DMS53 treated with DMSO at 0.1 percent for 48 hours (cell line): ENCODE data around the gene EFTUD2.
A peak's percentile ranks its signal among the peaks of the same experiment; 100 is the strongest.
"Not testable (repeated sequence)": the region's sequence is repeated elsewhere in the genome, so short reads cannot be mapped to it uniquely, and the experiment has no call there.

Source experiments
- DNase-seq: peaks from one replicate; lab custom pipeline; 2025; ENCODE audit not compliant: unreplicated experiment; lab: John Stamatoyannopoulos, UW

Gene EFTUD2

DNA sequence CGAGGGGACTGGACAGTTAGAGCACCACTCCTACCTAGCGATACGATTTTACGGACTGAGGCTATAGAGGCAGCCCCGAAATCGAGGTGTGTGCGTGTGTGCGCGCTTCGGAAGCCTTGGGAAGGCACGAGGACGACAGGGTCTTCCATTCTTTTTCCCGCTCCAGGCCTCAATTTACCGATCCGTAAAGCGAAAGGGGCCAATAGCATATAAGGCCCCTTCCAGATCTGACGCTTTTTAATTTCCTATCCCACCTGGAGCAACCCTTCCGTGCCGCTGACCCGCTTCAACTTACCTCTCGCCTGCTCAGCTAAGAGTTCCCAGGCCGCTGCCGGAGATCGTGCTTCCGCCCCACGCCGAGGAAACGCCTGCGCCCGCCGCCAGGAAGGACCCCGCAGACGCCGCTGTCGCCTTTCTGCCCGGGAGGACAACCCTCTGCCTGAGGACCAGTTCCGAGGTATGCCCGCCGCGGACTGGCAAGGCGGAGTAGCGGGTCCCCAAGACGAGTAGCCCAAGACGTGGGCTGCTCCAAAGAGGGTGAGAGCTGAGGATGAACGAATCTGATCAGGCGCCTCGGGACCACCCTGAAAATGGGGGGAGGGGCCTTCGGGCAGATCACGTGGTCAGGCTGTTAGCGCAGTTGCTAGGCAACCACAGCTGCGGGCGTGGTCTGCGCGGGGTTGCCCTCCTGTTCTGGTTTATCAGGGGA is at the start of gene EFTUD2:
TSS of gene EFTUD2 (minus strand) at position 372 of the 709 bp plus-strand sequence. CDS start 4,924 bp downstream, outside the sequence.
- peak; percentile 97 for DNase-seq

GRCh38 chr17:44948315-44948795 is 49.1 kb upstream of the EFTUD2 start:
- no peak for DNase-seq

DNA sequence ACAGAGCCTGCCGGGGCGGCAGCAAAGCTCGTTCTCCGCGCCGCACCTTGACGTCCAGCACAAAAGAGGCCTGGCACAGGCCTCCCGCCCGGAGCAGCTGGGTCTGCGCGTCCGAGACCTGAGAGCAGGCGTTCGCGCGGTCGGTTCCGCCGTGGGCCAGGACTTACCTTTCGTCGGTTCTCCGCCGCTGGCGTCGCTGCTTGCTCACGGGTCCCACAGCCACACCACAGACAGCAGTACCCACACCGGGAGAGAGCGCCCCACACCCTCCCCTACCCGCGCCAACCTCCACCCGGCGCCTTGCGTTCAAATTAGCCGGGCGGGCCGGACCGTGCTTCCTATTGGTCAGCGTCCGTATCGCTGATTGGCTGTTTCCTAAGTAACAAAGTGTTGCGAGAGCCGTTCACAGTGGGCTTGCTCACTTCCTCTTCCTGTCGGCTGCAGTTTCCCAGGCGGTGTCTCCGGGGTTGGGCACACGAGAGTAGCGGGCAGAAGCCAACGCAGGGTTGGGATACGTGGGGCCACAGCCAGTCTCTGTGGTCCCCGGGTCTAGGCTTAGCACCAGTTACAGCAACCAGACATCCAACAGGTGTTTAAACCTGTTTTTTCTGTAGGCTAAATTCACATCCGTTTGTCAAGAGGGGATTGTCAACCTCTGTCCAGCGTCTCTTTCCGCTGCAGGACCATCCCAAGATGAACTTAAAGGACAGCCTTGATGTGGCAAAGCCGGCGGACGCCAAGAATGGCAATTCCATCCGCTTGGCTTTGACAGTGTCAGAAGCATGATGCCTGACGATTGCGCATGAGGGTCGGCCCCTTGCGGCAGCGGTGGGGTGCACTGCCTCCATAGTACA is 48.4 kb upstream of the EFTUD2 start, which contains the start of gene KIF18B:
TSS of gene KIF18B (minus strand) at position 313 of the 854 bp plus-strand sequence. CDS start 11,429 bp downstream, outside the sequence.
- peak; percentile 98 for DNase-seq

DNA sequence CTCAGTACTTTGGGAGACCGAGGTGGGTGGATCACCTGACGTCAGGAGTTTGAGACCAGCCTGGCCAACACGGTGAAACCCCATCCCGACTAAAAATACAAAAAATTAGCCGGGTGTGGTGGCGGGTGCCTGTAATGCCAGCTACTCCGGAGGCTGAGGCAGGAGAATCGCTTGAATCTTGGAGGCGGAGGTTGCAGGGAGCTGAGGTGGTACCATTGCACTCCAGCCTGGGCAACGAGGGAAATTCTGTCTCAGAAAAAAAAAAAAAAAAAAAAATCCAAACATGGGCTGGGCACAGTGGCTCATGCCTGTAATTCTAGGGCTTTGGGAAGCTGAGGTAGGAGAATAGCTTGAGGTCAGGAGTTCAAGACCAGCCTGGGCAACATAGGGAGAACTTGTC is 46.4 kb upstream of the EFTUD2 start:
- not testable (repeated sequence) for DNase-seq

GRCh38 chr17:44942456-44942855 is 43.2 kb upstream of the EFTUD2 start:
- DNase-seq = no peak

DNA sequence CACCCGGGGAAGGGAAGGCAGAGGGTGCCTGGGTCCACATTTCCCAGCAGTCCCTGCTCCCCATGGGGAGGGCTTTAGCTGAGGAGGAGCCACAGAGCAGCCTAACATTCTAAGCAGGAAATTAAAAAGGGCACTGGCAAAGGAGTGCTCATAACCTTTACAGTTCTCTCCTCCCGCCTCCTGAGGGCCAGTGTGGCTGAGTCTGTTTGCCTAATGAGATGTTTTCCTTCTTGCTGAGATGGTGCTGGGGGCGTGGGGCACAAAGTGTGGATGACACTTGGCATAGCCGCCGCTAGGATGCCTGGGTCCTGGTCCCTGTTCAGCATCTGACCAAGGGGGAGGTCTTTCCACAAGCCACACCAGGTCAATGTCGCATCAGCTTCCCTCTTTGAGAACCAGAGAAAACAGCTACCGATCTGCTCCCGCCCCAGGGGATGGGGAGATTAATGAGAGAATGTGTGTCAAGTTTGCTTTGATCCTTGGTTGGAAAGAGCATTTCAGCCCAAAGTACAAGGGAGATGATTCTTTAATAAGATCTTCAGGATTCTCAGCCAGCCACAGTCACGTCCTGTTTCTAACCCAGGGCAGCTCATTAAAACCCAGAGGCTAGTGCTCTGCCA is 42.6 kb upstream of the EFTUD2 start:
- DNase-seq = no peak

DNA sequence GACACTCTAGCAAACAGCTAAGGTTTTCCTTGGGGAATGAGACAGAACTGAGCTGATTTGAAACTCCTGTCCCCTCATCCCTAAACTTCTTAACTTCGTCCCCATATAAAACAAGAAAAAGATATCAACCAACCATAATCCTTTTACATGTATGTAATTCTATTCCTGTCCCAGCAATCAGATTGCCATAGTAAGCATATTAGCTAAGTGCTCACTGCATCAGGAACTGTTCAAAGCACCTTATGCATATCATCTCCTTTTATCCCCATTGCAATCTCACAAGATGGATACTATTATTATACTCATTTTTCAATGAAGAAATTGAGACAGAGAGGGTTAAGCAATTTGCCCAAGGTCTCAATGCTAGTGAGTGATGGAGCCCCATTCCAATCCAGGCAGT is 41.5 kb upstream of the EFTUD2 start:
- DNase-seq = no peak

DNA sequence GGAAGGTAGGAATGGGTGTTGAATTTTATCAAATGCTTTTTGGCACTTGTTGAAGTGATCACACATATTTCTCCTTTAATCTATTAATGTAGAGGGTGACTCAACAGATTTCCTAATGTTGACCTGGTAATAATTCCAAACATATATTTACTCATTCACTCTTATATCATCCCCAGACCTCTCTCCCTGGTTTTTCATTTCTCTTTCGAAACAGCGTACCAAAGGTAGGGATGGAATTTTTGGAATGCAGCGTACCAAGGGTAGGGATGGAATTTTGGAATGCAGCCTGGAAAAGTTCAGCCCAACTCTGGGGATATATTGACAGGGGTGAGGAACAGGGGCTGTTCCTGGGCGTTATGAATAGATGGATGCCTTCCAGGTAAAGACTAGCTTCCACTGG is 41.1 kb upstream of the EFTUD2 start:
- no peak for DNase-seq

GRCh38 chr17:44935116-44935515 is 35.9 kb upstream of the EFTUD2 start:
- no peak for DNase-seq

GRCh38 chr17:44934745-44935105 is 35.5 kb upstream of the EFTUD2 start:
- DNase-seq = no peak

DNA sequence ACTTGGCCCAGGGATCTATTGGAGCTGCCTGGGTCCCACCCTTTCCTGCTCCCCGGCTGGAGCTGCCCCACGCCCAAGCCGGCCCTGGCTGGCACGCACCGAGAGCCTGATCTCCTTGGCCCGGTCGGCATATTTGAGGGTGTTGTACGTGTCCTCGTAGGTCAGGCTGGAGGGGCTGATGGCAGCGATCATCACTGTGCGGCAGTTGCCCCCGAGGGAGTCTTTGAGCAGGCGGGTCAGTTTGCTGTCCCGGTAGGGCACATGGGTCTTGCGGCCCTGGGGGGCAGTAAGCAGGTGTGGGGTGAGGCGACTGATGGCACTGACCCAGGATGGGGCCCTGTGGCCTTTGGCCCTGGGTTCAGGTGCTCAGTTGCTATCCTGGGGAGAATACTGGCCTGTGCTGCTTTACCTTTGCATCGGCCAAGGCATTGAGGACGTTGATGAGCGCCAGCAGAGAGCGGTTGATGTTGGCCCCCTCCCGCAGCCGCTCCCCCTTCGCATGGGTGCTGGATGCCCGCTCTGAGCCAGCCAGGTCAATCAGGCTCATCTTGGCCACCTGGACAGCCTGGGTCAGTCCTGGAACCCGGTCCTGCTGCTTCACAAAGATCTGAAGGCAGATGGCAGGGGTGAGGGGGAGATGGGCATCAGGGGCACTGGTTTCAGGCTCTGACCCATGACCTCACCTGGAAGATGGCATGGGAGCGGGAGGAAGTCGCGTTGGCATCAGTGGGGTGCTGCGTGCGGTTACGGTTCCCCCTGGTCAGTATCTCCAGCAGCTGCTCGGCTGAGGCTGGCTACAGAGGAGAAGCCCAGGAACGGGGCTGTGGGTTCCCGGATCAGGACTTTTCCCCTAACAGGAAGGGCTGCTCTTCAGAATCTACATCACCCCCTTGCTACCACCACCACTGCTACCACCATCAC is 34.8 kb upstream of the EFTUD2 start:
- DNase-seq = no peak

- DNase-seq = no peak
Measured at GRCh38 chr17:44932787-44933097, 33.5 kb upstream of the EFTUD2 start.

- DNase-seq = no peak
Measured at GRCh38 chr17:44932096-44932786, 33.0 kb upstream of the EFTUD2 start.

- DNase-seq = no peak
Measured at GRCh38 chr17:44931376-44931775, 32.1 kb upstream of the EFTUD2 start.

DNA sequence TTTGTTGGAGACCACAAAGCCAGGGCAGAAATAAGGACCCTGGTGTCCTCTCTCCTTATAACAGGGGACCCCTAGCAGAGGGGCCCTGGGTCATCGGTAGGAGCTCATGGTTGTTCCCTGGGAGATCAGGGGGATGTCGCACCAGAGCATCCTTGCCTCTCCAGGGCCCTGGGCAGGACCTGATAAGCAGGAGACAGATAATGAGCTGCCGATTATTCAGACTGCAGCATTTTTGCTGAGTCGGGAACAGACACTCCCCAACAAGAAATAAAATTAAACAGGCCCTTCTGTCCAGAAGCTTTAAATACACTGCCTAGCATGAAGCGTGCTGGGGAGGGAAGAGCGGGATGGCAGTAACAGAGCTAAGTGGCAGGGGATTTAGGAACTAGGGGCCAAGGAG is 31.4 kb upstream of the EFTUD2 start:
- no peak for DNase-seq

DNA sequence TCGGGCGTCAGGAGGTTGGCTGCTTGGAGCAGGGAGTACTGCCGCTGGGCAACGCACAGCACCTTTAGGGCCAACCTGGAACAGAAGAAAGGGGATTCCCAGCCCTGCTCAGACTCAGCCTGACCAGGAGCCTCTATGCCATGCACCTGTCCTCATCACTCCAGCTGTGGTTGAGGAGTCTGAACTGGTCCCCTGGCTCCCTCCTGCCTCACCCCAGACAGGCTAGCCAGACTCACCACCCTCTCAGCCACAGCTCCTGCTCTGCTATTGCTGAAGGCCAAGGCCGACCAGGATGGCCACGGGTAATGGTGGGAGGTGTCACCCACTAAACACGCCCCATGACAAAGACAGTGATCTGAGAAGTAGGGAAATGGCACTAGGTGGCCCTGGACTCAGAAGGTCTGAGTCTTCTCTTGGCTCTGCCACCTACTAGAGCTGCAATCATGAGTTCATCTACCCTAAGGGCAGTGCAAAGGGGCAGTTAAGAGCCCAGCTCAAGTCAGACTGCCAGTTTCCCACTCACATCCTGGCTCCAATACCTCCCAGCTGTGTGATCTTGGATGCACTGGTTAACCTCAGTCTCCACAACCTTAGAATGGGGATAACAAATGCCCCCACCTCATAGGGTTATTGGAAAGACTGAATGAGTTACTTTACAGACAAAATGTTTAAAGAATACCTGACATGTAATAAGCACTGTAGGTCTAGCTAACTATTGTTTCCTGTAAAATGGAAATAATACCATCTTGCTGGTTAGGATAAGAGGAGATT is 29.9 kb upstream of the EFTUD2 start:
- no peak for DNase-seq

- no peak for DNase-seq
Measured at GRCh38 chr17:44928136-44928535, 28.9 kb upstream of the EFTUD2 start.

- DNase-seq = no peak
Measured at GRCh38 chr17:44927696-44928095, 28.5 kb upstream of the EFTUD2 start.

- no peak for DNase-seq
Measured at GRCh38 chr17:44926821-44927525, 27.7 kb upstream of the EFTUD2 start.
